Subcutaneous abdominal adipose tissue (tissue), 5 donors: ENCODE data around the gene SNX9.

Source experiments
- H3K27ac ChIP-seq: one replicate; pipeline ENCODE4 v1.7.0; 2013; ENCODE audit warnings: low read depth, mild to moderate bottlenecking, inconsistent platforms, low read length, moderate library complexity
- H3K27me3 ChIP-seq, 5 donors: one replicate each; pipeline ENCODE4 v1.7.0; 2013; ENCODE audit warnings: low read length in 5 of 5, inconsistent platforms in 1 of 5; ENCODE audit not compliant: control insufficient read depth in 5 of 5, insufficient read depth in 4 of 5
- H3K36me3 ChIP-seq, 5 donors: one replicate each; pipeline ENCODE4 v1.7.0; 2013; ENCODE audit warnings: low read length in 5 of 5; ENCODE audit not compliant: control insufficient read depth in 5 of 5, insufficient read depth in 5 of 5
- H3K4me1 ChIP-seq, 5 donors: one replicate each; pipeline ENCODE4 v1.7.0; 2013; ENCODE audit warnings: low read length in 5 of 5, mild to moderate bottlenecking in 3 of 5, moderate library complexity in 1 of 5; ENCODE audit not compliant: control insufficient read depth in 5 of 5, insufficient read depth in 5 of 5
- H3K4me3 ChIP-seq, 5 donors: one replicate each; pipeline ENCODE4 v1.7.0; 2013; ENCODE audit warnings: low read length in 5 of 5, low read depth in 1 of 5
- H3K9ac ChIP-seq, 5 donors: one replicate each; pipeline ENCODE4 v1.7.0; 2013; ENCODE audit warnings: low read length in 5 of 5, mild to moderate bottlenecking in 4 of 5, moderate library complexity in 3 of 5
- H3K9me3 ChIP-seq, 5 donors: one replicate each; pipeline ENCODE4 v1.7.0; 2013; ENCODE audit warnings: low read length in 5 of 5; ENCODE audit not compliant: control insufficient read depth in 5 of 5
- donor health status: healthy.
- donor health status: healthy.
- donor health status: healthy.
- donor health status: healthy.
- donor health status: healthy.

Gene SNX9

GRCh38 chr6:157908369-157909281, 85.6 kb downstream of the SNX9 start:
- Histone ChIP-seq H3K27ac (no peak overlapping the region), H3K4me3 (no peak overlapping the region), H3K4me1 (peaks cover 0 to 25% (median 13%) of the 10 kb centered on the region in 5 donors), H3K9ac (no peak overlapping the region), H3K36me3 (peaks cover 21 to 59% (median 40%) of the 10 kb centered on the region in 5 donors), H3K27me3 (no peaks in the 10 kb centered on the region), H3K9me3 (no peaks in the 10 kb centered on the region)

- Histone ChIP-seq H3K9ac (no peak overlapping the region), H3K27me3 (no peaks in the 10 kb centered on the region), H3K36me3 (peaks cover 24 to 63% (median 41%) of the 10 kb centered on the region in 5 donors), H3K4me1 (peaks cover 0 to 25% (median 13%) of the 10 kb centered on the region in 5 donors), H3K9me3 (no peaks in the 10 kb centered on the region), H3K27ac (no peak overlapping the region), H3K4me3 (no peak overlapping the region)
These were observed 86.2 kb downstream of the SNX9 start for GRCh38 chr6:157909282-157909664.

- peaks cover 30 to 64% (median 48%) of the 10 kb centered on the region in 5 donors for H3K36me3 ChIP-seq
These were observed 88.2 kb downstream of the SNX9 start for GRCh38 chr6:157911278-157911677.

GRCh38 chr6:157911786-157912185, 88.7 kb downstream of the SNX9 start:
- peaks cover 0 to 10% (median 2%) of the 10 kb centered on the region in 5 donors for H3K4me1 ChIP-seq
- H3K36me3 ChIP-seq, result peaks cover 33 to 64% (median 48%) of the 10 kb centered on the region in 5 donors
- H3K27ac ChIP-seq, result no peak overlapping the region
- H3K9me3 ChIP-seq, result no peaks in the 10 kb centered on the region
- no peaks in the 10 kb centered on the region for H3K27me3 ChIP-seq
- peak overlapping the region in 1 of 5 donors; percentile 13 for H3K9ac ChIP-seq
- H3K4me3 ChIP-seq, result no peak overlapping the region

More at GRCh38 chr6:157911278-157911677, 88.2 kb downstream of the SNX9 start:
- no peaks in the 10 kb centered on the region for H3K27me3 ChIP-seq
- H3K27ac ChIP-seq, result no peak overlapping the region
- no peak overlapping the region for H3K9ac ChIP-seq
- H3K4me3 ChIP-seq, result no peak overlapping the region
- H3K9me3 ChIP-seq, result no peaks in the 10 kb centered on the region
- peaks cover 0 to 10% (median 2%) of the 10 kb centered on the region in 5 donors for H3K4me1 ChIP-seq

- Histone ChIP-seq H3K27me3 (no peaks in the 10 kb centered on the region), H3K36me3 (peaks cover 34 to 63% (median 48%) of the 10 kb centered on the region in 5 donors), H3K9ac (no peak overlapping the region), H3K9me3 (no peaks in the 10 kb centered on the region), H3K4me1 (peaks cover 0 to 10% (median 2%) of the 10 kb centered on the region in 5 donors), H3K4me3 (no peak overlapping the region), H3K27ac (no peak overlapping the region)
These were observed 89.3 kb downstream of the SNX9 start for GRCh38 chr6:157912326-157912725.

GRCh38 chr6:157921685-157922367, 98.8 kb downstream of the SNX9 start:
- H3K4me1 ChIP-seq, result peaks cover 0 to 15% (median 0%) of the 10 kb centered on the region in 5 donors
- H3K36me3 ChIP-seq, result peaks cover 52 to 69% (median 61%) of the 10 kb centered on the region in 5 donors
- H3K4me3 ChIP-seq, result no peak overlapping the region
- no peaks in the 10 kb centered on the region for H3K27me3 ChIP-seq
- no peak overlapping the region for H3K9ac ChIP-seq
- peaks cover 0 to 4% (median 0%) of the 10 kb centered on the region in 5 donors for H3K9me3 ChIP-seq
- H3K27ac ChIP-seq, result peak overlapping the region; percentile 11

- no peak overlapping the region for H3K9ac ChIP-seq
- H3K27me3 ChIP-seq, result no peaks in the 10 kb centered on the region
- H3K9me3 ChIP-seq, result no peaks in the 10 kb centered on the region
- H3K27ac ChIP-seq, result no peak overlapping the region
- no peak overlapping the region for H3K4me3 ChIP-seq
- peaks cover 0 to 15% (median 0%) of the 10 kb centered on the region in 5 donors for H3K4me1 ChIP-seq
- peaks cover 61 to 86% (median 72%) of the 10 kb centered on the region in 5 donors for H3K36me3 ChIP-seq
These were observed 102.7 kb downstream of the SNX9 start for GRCh38 chr6:157925771-157926170.

- no peak overlapping the region for H3K9ac ChIP-seq
- H3K27me3 ChIP-seq, result no peaks in the 10 kb centered on the region
- peaks cover 0 to 7% (median 0%) of the 10 kb centered on the region in 5 donors for H3K4me1 ChIP-seq
- H3K36me3 ChIP-seq, result peaks cover 68 to 85% (median 71%) of the 10 kb centered on the region in 5 donors
- H3K9me3 ChIP-seq, result no peaks in the 10 kb centered on the region
- H3K4me3 ChIP-seq, result no peak overlapping the region
- no peak overlapping the region for H3K27ac ChIP-seq
These were observed 104.0 kb downstream of the SNX9 start for GRCh38 chr6:157927011-157927410.

- H3K9me3 ChIP-seq, result no peaks in the 10 kb centered on the region
- H3K4me3 ChIP-seq, result no peak overlapping the region
- H3K9ac ChIP-seq, result no peak overlapping the region
- H3K27ac ChIP-seq, result no peak overlapping the region
- peaks cover 59 to 88% (median 76%) of the 10 kb centered on the region in 5 donors for H3K36me3 ChIP-seq
- H3K4me1 ChIP-seq, result no peaks in the 10 kb centered on the region
- no peaks in the 10 kb centered on the region for H3K27me3 ChIP-seq
These were observed 105.4 kb downstream of the SNX9 start for GRCh38 chr6:157928428-157928827.

- Histone ChIP-seq H3K27ac (no peak overlapping the region), H3K27me3 (no peaks in the 10 kb centered on the region), H3K4me1 (no peaks in the 10 kb centered on the region), H3K9me3 (no peaks in the 10 kb centered on the region), H3K9ac (no peak overlapping the region), H3K36me3 (peaks cover 61 to 90% (median 82%) of the 10 kb centered on the region in 5 donors), H3K4me3 (no peak overlapping the region)
These were observed 106.0 kb downstream of the SNX9 start for GRCh38 chr6:157929076-157929475.
